NK-92 (cell line): ENCODE measurements around the gene RHBDD2.
"Not testable (repeated sequence)": the region's sequence is repeated elsewhere in the genome, so short reads cannot be mapped to it uniquely, and the experiment has no call there.

ENCODE experiments used
- DNase-seq: peaks from one replicate; lab custom pipeline; 2025; ENCODE audit not compliant: unreplicated experiment; lab: John Stamatoyannopoulos, UW

The RHBDD2 gene

DNA sequence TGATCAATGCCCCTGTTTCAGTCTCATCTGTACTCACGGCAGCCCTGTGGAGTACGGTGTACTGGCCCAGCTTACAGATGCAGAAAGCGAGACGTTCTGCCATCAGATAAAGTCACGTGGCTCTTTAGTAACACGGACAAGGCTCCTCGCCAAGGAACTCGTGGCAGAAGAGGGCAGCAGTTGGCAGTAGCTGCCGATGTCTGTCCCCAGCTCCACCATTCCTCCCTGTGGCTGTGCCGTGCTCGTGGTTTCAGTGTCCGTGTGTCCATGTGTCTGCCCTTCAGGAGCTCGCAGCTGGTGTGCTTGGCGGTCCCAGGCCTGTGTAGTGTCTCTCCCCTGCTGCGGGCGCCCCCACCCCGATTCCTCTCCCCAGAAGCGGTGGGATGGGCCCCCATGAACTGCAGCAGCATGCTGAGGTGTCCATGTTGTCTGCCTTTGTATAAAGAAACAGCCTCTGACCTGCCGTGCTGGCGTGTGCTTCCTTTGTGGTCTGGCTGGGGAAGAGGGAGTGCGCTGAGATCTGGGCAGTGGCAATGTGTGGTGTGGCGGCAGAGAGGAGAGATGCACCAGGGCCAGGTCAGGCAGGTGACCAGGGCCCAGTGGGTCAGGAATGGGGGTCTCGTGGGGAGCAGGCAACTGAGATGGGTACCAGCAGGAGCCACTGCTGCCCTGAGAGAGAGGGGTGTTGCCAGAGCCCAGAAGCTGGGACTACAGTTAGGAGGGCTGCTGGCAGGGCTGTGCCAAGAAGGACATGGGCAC, 9.8 kb downstream of the RHBDD2 start:
- no peak for DNase-seq

DNA sequence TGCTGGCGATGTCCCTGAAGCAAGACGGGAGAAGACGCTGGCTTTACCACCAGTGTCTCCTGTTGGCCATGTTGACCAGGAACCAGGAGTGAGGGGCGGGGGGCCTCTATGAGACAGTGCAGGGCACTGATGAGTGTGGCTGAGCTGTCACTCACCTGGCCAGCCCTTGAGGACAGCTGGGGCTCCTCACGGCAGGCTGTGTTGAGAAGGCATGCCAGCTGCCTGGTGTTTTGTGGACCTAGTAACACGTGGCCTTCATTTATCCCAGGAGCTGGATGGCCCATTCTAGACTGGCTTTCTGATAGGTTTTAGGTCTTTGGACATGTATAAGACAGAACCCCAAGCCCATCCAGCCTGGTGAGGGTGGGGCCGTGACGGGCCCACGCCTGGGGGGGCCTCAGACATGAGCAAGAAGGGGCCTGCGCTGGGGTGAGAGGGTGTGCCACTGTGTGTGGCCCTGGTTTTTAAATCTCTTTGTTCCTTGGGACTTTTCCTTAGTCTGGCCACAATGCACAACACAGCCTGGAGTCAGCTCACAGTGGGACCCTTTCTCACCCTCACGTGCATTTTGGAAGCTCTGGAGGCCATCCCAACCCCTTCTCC, 10.5 kb downstream of the RHBDD2 start:
- no peak for DNase-seq

DNA sequence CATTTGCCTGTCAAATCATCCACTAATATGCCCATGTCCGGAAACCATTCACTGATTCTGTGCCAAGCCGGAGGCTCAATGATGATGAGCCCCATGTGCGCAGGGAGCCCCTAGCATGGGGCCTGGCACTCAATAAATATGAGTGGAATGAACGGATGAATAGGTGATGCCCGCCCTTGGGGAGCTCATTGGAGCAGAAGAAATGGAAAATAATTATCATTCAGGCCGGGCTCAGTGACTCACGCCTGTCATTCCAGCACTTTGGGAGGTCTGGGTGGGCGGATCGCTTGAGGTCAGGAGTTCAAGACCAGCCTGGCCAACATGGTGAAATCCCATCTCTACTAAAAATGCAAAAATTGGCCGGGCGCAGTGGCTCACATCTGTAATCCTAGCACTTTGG, 11.0 kb downstream of the RHBDD2 start:
- no peak for DNase-seq

DNA sequence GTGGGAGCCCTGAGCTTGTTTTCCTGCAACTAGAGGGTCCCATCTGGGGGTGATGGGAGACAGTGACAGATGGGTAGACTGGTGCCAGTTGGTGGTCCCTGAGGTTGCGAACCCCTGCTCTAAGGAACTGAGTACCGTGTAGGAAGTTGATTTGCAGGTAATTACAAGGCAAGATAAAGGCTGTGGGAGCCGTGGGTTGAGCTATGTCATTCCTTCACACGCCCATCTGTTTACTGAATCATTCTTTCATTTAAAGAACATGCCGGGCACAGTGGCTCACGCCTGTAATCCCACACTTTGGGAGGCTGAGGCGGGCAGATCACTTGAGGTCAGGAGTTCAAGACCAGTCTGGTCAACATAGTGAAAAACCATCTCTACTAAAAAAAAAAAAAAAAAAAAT, 12.4 kb downstream of the RHBDD2 start:
- DNase-seq, result not testable (repeated sequence)

DNA sequence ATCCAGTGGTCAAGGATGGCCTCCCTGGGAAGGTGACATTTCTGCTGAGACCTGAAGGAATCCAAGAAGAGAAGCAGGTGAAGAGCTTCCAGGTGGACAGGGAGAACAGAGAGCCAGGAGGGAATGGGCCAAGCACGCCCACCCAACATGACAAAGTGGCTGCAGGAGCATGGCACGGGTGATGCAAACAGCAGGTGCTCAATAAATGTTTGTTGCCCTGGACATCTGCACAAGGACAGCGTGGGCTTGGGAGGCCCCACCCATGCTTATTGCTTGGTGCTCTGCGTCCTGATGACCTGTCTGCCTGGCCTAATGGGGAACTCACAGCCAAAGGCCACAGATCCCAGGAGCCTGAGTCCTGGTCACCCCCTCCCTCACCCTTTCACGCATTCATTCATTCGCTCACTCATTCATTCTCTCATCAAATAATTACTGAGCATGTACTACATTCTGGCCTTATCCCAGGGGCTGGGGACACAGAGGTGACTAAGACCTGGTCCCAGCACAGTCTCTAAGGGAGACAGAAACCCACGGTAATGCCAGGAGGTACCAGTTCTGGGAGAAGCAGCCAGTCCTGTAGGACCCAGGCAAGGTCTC, 13.1 kb downstream of the RHBDD2 start:
- DNase-seq, result no peak

DNA sequence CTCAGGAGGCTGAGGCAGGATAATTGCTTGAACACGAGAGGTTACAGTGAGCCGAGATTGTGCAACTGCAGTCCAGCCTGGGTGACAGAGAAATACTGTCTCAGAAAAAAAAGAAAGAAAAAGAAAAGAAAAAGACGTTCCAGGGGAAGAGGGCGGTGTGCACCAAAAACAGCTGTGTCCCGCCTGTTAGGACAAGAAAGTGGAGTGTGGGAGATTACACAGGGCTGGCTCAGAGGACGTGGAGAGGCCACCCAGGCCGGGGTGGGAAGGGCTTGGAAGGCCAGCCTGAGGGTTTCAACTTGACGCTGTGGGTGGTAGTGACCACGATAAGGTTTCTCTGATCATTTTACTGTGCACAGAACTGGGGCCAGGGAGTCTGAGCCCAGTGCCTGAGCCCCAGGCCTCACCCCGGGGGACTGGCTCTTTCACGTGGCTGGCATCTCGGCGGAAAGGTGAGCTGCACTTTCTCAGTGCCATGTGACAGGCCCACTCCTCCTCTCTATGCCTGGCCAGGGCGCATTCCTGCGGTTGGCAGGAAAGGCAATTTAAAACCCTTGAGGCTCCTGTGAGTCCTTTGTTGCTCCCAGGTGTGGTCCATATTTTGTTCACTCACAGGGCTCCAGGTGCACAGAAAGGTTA, 13.9 kb downstream of the RHBDD2 start:
- DNase-seq, result no peak

DNA sequence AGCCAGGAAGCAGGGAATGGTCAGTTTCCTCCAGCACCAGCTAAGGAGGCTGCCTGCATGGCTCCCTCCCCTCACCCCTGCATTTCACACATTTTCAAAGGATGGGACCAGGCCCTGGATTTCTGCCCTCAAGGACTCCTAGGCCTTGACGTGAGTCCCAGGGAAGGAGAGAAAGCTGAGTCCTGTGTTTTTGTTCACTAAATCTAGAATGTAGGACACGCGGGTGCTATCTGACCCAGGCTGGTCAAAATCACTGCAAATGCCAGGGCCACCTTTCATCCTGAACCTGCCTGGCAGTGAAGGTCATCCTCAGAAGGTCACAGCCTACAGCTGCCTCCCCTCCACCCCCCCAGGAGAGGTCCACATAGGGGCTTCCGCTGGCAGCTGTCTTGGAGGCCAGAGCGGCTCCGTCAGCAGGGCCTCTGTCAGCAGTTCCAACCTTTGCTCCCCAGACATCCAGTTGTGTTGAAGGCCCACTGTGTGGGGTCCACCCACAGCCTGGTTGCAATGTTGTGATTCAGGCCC, 18.0 kb downstream of the RHBDD2 start:
- no peak for DNase-seq

DNA sequence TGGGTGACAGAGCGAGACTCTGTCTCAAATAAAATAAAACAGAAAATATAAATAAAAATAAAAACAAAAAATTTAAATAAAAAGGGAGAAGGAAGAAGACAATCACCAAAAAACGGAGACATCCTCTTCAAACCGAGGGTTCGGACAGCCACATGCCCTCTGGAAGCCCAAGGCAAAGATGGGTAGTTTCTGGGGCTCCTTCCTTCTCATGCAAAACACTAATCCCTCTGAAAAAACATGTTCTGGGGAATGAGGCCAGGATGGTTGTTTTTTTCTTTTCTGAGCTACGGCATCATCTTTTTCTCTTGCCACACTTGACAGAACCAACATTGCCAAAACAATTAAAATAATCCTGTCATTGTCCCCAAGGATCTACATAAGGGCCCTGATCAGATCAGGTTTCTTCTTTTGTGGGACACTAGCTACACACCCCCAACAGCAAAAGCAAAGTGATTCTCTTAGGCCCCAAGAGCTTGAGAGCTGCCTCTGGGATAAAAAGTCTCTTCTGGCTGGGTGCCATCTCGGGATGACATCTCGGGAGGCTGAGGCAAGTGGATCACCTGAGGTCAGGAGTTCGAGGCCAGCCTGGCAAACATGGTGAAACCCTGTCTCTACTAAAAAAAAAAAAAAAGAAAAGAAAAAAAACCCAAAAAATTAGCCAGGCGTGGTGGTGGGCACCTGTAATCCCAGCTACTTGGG, 21.9 kb downstream of the RHBDD2 start:
- DNase-seq, result no peak

DNA sequence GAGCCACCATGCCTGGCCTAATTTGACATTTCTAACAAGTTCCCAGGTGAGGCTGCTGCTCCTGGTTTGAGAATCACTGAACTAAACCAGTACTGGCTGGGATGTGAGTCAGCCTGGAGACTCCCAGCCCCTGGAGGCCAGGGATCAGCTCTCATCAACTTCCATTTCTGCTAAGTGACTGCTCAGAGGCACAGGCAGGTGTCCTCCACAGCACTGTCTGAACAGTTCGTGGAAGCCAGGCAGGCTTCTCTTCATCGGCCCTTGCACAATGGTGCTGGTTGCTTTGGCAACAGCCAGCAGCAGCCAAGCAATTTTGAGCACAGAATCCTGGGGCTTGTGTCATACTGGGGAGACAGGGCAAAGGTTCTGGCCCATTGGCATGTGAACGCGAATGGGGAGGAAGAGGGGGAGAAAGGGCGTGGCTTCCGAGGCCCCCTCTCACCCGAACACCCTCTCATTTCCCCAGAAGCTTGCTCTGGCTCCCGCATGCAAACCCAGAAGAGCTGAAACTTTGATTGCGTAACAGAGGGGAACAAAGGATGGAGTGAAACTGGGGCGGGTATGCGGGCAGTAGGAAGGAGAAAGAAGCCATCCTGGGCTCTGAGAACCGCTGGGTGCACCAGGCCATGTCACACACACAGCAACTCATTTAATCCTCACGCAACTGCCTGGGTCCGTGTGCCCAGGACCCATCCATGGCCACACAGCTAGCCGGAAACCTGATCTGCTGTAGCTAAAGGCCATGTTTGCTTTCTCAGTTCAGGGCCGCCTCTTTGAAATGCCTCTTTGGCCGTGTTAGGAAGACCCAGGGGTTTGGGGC, 27.2 kb downstream of the RHBDD2 start:
- DNase-seq, result no peak

DNA sequence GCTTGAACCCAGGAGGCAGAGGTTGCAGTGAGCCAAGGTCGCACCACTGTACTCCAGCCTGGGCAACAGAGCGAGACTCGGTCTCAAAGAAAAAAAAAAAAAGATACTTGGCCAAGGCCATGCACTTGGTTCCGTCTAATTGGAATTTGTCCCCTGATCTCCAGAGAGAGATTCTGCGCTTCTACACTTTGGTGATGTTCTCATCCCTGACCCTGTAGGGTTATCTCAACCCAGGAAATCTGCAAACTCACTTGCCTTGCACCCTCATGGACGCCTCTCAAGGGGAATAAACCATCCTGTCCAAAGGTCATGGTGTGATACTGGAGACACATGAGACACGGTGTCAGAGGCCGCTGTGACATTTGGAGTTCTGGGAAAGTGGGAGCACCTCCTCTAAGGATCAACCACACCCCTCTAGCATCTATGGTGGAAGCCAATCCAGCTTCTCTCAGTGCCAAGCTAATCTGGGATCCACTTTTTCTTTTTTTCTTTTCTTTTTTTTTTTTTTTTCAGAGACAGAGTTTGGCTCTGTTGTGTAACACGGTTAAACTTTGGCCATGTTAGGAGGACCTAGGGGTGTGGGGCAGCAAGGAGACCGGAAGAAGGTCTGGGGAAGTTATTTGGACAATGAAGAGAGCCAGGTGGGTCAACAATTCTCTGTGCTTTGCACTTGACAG, 28.3 kb downstream of the RHBDD2 start:
- DNase-seq, result no peak

DNA sequence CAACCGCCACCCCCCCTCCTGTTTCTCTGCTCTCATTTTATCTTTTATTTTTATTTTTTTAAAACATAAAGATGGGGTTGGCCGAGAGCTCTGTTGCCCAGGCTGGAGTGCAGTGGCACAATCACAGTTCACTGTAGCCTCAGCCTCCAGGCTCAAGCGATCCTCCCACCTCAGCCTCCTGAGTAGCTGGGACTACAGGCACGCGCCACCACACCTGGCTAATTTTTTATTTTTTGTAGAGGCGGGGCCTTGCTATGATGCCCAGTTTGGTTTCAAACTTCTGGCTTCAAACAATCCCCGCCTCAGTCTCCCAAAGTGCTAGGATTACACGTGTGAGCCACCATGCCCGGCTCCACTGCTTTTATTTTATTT, 28.8 kb downstream of the RHBDD2 start:
- DNase-seq, result not testable (repeated sequence)

DNA sequence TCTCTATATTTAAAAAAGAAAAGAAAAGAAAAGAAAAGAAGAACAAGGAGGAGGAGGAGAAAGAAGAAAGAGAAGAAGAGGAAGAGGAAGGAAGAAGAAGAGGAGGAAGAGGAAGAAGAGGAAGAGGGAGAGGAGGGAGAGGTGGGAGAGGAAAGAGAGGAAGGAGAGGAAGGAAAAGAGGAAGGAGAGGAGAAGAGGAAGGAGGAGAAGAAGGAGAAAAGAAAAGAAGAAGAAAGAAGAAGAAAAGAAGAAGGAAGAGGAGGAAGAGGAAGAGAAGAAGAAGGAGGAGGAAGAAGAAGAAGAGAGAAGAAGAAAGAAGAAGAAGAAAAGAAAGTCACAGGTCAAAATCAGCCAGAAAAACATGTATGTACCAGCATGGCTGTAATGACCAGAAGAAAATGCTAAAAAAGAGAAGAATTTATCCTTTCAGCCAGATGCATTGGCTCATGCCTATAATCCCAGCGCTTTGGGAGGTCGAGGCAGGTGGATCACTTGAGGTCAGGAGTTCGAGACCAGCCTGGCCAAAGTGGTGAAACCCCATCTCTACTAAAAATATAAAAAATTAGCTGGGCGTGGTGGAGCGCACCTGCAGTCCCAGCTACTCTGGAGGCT, 30.8 kb downstream of the RHBDD2 start:
- DNase-seq, result no peak

DNA sequence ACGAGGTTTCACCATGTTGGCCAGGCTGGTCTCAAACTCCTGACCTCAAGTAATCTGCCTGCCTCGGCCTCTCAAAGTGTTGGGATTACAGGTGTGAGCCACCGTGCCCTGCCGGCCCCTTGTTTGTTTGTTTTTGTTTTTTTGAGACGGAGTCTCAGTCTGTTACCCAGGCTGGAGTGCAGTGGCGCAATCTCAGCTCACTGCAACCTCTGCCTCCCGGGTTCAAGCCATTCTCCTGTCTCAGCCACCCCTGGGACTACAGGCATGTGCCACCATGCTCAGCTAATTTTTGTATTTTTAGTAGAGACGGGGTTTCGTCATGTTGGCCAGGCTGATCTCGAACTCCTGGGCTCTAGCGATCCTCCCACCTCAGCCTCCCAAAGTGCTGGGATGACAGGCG, 32.4 kb downstream of the RHBDD2 start:
- DNase-seq, result not testable (repeated sequence)

DNA sequence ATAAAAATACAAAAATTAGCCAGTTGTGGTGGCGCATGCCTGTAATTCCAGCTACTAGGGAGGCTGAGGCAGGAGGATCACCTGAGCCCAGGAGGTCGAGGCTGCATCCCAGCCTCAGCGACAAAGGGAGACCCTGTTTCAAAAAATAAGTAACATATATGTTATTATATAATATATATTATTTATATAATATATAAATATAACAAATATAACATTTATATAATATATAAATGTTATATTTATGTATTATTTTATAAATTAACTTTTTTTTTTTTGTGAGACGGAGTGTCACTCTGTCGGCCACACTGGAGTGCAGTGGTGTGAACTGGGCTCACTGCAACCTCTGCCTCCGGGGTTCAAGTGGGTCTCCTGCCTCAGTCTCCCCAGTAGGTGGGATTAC, 34.6 kb downstream of the RHBDD2 start:
- DNase-seq, result no peak

DNA sequence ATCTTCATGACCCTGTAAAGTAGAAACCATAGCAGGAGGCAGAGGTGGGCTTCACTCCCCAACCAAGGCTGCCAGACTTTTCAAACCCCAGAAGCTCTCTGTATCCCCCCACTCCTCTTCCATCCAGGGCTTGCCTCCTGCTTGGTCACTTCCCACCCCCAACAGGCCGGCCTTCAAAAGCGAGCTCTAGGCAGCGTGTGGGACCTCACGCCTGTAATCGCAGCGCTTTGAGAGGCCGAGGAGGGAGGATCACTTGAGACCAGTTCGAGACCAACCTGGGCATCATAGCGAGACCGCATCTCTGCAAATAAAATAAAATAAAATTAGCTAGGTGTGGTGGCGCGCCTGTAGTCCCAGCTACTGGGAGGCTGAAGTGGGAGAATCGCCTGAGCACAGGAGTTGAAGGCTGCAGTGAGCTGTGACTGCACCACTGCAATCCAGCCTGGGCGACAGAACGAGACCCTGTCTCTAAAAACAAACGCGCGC, 35.4 kb downstream of the RHBDD2 start:
- DNase-seq, result no peak

DNA sequence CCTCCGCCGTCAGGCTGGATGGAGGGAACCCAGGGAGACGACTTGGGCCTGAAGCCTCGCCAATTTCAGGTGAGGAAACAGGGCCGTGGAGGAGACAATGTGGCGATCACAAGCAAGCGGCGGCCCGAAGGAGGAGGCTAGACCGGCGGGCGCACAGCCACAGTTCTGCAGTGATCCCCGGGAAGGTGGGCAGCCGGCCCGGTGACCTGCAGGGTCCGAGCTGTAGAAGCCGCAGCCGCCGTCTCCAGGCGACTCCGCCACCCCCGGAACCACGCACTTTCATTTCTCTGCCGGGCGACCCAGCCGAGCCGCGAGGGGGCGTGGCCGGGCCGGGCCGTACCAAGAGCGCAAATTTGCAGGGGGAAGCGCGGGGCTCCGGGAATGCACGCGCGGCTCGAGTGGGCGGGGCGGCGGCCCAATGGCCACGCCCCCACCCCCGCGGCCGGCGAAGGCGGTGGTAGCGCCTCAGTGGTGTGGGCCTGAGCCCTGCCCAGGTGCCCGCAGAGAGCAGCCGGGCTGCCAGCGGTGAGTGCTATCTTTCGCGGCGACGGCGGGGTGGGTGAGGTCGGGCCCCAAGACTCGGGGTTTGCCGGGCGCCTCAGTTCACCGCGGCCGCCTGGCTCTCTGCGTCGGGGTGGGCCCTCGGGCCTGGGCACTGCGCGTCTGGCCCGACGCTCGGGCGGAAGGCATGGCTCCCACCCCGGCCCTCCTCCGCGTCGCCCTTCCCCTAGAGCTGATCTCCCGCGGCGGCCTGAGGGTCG, 36.0 kb downstream of the RHBDD2 start, which contains the start of gene POR:
Gene POR (plus strand): TSS at position 501 of the 761 bp plus-strand sequence. CDS start 38,847 bp downstream, outside the sequence.
- DNase-seq, result peak; percentile 77

DNA sequence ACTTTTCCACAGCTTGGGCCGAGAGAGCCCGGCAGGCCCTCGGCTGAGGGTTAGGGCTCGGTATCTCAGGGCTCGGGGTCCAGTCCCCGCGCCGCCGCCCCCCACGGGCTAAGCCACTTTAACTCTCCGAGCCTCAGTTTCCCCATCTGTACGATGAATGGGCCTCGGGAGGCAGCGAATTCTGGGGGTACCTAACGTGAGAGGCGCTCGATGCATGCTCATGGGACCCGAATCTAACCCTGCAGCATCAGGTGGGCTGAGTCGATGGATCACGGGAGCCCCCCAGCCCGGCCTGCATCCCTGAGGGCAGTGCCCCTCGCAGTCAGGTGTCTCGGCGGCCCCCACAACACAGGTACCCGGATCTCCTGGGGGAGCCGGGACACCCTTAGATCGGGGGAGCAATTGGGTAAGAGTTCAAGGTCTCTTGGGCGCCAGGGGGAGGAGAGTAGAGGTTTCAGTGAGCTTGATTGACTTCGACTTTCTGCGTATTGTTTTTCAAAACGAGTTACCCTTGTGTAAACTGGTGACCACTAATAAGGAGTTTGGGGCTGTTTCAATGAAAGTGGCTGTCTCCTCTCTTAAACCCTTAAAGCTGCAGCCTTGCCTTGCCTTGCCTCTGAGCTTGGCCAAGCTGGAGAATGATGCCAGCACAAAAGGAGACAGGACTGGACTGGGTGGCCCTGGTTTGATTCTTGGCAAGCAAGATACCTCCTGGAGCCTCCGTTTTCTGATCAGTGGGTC, 36.8 kb downstream of the RHBDD2 start:
- DNase-seq, result no peak

DNA sequence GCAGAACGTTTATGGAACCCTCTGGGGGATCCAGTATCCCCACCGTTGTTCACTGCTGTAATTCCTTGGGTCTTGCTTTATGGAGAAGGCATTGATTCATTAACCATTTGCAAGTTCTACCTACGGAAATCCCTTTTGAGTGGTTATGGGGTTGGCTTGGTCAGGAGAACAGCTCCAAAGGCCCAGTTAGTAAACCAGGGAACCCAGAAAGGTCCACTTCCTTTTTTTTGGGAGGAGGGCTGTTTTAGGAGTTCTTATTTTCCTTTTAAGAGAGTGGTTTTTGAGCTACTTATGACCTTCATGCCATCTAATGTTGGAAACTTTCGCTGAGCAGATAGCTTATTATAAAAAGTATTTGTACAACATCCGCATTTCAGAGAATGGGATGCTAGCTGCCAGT, 37.4 kb downstream of the RHBDD2 start:
- no peak for DNase-seq
